LNCaP clone FGC (cell line): ENCODE results near the gene PSME4.

Experiments used
- DNase-seq: peaks from one replicate; pipeline ENCODE4 v3.0.0-alpha.2; 2011; ENCODE audit warnings: low read depth
- H3K4me3 ChIP-seq: 2 replicates; pipeline ENCODE4 v1.5.1; 2011; ENCODE audit warnings: mild to moderate bottlenecking, low read depth, low read length, control low read depth
- TF ChIP-seq, protein P1 (sequence below): IDR thresholded peaks from 2 replicates; pipeline ENCODE4 v1.5.1; 2012; ENCODE audit warnings: mild to moderate bottlenecking; ENCODE audit not compliant: control insufficient read depth, insufficient read depth; ENCODE audit errors: extremely low read depth

The PSME4 gene

DNA sequence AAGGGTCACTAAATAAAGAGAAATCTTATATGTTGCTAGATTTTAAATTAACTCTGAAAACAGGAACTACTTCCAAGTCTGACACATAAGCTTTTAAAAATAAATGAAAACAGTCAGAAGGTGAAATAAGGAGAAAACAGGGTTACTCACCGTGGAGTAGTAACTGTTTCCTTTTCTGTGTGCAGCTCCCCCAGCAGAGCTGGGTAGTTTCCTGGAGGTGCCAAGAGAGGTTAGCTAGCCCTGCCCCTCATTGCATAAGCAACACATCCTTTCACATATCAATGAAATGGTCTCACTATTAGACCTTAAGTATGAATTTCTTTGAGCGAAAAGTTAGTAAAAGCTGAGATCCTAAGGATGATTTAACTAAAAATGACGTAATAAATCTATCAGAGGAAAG lies 57.1 kb downstream of the PSME4 start:
- DNase-seq, result no peak
- H3K4me3 ChIP-seq, result no peak overlapping the region
- TF ChIP-seq, protein P1, sequence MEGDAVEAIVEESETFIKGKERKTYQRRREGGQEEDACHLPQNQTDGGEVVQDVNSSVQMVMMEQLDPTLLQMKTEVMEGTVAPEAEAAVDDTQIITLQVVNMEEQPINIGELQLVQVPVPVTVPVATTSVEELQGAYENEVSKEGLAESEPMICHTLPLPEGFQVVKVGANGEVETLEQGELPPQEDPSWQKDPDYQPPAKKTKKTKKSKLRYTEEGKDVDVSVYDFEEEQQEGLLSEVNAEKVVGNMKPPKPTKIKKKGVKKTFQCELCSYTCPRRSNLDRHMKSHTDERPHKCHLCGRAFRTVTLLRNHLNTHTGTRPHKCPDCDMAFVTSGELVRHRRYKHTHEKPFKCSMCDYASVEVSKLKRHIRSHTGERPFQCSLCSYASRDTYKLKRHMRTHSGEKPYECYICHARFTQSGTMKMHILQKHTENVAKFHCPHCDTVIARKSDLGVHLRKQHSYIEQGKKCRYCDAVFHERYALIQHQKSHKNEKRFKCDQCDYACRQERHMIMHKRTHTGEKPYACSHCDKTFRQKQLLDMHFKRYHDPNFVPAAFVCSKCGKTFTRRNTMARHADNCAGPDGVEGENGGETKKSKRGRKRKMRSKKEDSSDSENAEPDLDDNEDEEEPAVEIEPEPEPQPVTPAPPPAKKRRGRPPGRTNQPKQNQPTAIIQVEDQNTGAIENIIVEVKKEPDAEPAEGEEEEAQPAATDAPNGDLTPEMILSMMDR, result no peak

DNA sequence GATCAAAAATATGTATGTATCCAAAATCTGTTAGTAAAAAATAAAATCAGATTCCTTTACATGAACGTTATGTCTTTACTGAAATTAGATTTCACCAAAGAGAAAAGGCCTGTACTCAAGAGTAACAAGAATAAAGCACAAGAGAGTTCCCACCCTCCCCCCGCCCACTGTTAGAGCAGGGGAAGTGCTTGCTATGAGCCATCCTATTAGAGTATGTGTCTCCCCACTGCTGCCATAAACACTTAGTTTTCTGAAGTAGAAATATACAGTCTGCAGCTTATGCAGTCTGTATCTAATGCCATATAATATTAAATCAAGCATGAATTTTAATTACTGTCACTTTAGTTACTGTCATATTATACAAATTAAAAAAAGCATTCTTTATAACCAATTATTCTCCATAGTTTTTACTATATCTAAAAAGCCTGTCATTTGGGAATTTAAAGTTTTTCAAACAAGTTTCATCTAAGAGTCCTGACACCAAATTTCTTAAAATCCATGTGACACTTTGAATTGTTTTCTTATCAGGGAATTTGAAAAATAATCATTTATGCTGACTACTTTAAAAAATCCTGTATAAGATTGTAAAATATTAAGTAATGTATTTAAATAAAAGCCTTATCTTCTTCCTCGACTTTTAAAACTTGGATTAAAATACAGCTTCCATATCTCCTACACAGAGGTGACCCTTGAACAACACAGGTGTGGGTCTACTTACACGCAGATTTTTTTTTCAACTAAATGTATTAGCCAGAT lies 59.2 kb downstream of the PSME4 start:
- DNase-seq, result no peak

DNA sequence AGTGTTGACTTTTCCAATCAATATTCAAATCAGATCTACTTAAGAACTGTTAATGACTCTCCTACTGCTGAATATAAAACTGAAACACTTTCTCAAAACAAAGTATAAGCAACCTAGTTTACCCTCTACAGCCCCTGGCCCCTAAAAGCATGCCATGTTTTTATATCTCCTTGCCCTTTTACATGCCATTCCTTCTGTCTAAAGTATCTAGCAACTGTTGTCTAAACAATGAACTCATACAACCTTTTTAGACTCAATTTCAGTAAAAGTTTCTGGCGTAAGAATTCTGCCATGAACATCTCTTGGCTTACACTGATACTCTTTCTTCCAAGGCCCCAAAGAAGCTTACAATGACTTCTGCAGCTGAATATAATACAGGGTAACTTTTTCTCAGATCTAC lies 63.2 kb downstream of the PSME4 start:
- DNase-seq, result no peak
- H3K4me3 ChIP-seq, result no peak overlapping the region
- TF ChIP-seq, protein P1, result no peak

More for the DNA sequence above, 59.2 kb downstream of the PSME4 start:
- no peak overlapping the region for H3K4me3 ChIP-seq
- TF ChIP-seq, protein P1, result no peak

DNA sequence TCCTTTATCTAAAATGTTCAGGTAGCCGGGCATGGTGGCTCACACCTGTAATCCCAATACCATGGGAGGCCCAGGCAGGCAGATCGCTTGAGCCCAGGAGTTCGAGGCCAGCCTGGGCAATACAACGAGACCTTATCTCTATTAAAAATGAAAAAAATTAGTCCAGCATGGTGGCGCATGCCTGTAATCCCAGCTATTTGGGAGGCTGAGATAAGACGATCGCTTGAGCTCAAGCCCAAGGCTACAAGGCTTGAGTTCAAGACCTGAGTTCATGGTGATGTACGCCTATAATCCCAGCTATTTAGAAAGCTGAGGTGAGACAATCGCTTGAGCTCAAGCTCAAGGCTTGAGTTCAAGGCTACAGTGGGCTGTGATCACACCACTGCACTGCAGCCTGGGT lies 65.4 kb downstream of the PSME4 start:
- TF ChIP-seq, protein P1, result no peak
- no peak for DNase-seq
- H3K4me3 ChIP-seq, result no peak overlapping the region

DNA sequence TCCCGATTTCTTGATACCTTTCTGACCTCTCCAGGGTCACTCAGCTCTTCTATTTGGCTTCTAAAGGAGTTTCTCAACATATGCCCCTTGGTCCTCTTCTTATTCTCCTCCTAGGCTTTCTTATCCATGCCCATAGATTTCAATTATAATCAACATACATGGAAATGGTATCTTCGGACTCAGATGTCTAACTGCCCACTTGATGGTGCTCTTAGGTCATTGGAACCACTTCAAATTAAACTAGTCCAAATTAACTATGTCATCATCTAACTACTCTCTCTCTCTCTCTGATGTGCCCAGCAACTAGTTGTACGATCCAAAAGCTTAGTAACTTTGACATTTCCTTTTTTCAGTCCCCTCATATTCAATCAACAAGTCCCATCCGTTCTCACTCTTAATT lies 67.8 kb downstream of the PSME4 start:
- no peak overlapping the region for H3K4me3 ChIP-seq
- no peak for DNase-seq
- TF ChIP-seq, protein P1, result no peak

DNA sequence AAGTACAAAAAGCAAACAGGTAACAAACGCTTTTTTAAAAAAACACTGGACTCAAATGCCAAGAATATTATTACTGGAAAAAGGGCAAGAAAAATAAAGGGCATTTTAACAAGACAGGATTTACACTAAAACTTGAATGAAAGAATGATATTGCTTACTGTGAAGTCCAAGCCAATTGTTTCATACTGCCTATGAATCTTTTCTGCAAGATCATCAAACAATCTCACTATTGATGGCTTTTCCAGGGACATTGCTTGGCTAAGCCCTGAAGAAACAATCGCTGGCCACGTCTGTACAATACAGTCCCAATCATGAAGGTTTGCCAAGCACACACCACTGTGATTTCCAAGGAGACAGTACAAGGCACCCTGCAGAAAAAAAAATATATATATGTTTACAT lies 69.6 kb downstream of the PSME4 start:
- DNase-seq, result no peak
- TF ChIP-seq, protein P1, result no peak
- no peak overlapping the region for H3K4me3 ChIP-seq

DNA sequence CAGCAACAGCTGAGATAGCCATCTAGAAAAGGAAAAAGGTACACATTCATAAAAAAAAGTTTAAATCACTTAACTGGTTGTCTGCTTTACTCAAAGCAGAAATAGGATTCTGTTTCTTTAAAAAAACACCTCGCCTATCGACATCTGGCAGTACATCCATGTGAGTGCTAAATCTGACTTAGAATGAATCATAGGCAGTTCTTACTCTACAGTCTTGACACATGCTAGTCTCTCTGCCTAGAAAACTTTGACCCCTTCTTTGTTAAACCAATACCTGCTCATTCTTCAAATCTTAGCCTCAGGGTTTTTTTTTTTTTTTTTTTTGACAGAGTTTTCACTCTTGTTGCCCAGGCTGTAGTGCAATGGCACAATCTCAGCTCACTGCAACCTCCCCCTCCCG lies 73.9 kb downstream of the PSME4 start:
- DNase-seq, result no peak
- TF ChIP-seq, protein P1, result no peak
- no peak overlapping the region for H3K4me3 ChIP-seq
